Vagina (tissue), 2 donors: ENCODE data around the gene MS4A12. TPM values are rescaled to one million over a fixed set of nuclear protein-coding genes. Genes with fewer than 3 reads are reported as not detected.

Source experiments
- DNase-seq, 2 donors: peaks; one replicate each; pipeline ENCODE4 v3.0.0-alpha.2; 2017; ENCODE audit errors: extremely low spot score in 2 of 2
- H3K27ac ChIP-seq: fragments of 200-600 bp; sonication (generic); one replicate; pipeline ENCODE4 v1.5.1; 2019
- H3K27me3 ChIP-seq: fragments of 200-600 bp; sonication (generic); one replicate; pipeline ENCODE4 v1.5.1; 2019
- H3K36me3 ChIP-seq, 2 donors: fragments of 200-600 bp; sonication (generic); one replicate each; pipeline ENCODE4 v1.5.1; 2017 to 2019
- H3K4me1 ChIP-seq: fragments of 200-600 bp; sonication (generic); one replicate; pipeline ENCODE4 v1.5.1; 2019
- H3K4me3 ChIP-seq, 2 donors: fragments of 200-600 bp; sonication (generic); 1 replicate in 1 of 2; 2 replicates in 1 of 2; pipeline ENCODE4 v1.5.1; 2016 to 2019
- H3K9me3 ChIP-seq: fragments of 200-600 bp; sonication (generic); one replicate; pipeline ENCODE4 v1.5.1; 2019
- CTCF ChIP-seq, 3 experiments: fragments of 450-650 bp in 2 of 3; fragments of 200-600 bp in 1 of 3; sonication (generic) in 1 of 3; IDR thresholded peaks; one replicate each; pipeline ENCODE4 v1.5.1; 2017 to 2019; ENCODE audit warnings: antibody characterized with exemption in 3 of 3, mild to moderate bottlenecking in 2 of 3, moderate library complexity in 2 of 3
- POLR2A ChIP-seq, 2 donors: fragments of 450-650 bp; IDR thresholded peaks; one replicate each; pipeline ENCODE4 v1.6.1; 2017; ENCODE audit warnings: antibody characterized with exemption in 2 of 2, mild to moderate bottlenecking in 2 of 2, moderate library complexity in 2 of 2
- POLR2AphosphoS5 ChIP-seq, 2 donors: sonication (generic); formaldehyde crosslinking; IDR thresholded peaks; one replicate each; pipeline ENCODE4 v1.9.0; 2017; ENCODE audit warnings: antibody characterized with exemption in 2 of 2, mild to moderate bottlenecking in 2 of 2, low read depth in 1 of 2; ENCODE audit not compliant: insufficient read depth in 1 of 2
- intact Hi-C: fragments of 100-400 bp; cut with DNase I; formaldehyde crosslinking; loops from one replicate; pipeline ENCODE4 v1.15.1; 2023
- total RNA-seq: library from RNA; depleted of rRNA; stranded (reverse); fragments of >200 nt; gene quantifications from one replicate; pipeline ENCODE4 v1.2.3, GENCODE V29; 2016

MS4A12 gene
- total RNA-seq, 1 donor from 2014 or later = not detected

GRCh38 chr11:60511393-60511792 is 18.8 kb downstream of the MS4A12 start:
- Histone ChIP-seq H3K27ac (no peak overlapping the region), H3K4me1 (no peaks in the 10 kb centered on the region), H3K36me3 (no peaks in the 10 kb centered on the region), H3K9me3 (no peaks in the 10 kb centered on the region), H3K4me3 (no peak overlapping the region), H3K27me3 (no peaks in the 10 kb centered on the region)
- intact Hi-C loops = no loop called here
- TF ChIP-seq CTCF (IDR thresholded peaks at IDR 0.05) = no peak
- DNase-seq = no peak

- Histone ChIP-seq H3K9me3 (no peaks in the 10 kb centered on the region), H3K27ac (no peak overlapping the region), H3K27me3 (no peaks in the 10 kb centered on the region), H3K36me3 (no peaks in the 10 kb centered on the region), H3K4me1 (no peaks in the 10 kb centered on the region), H3K4me3 (no peak overlapping the region)
- intact Hi-C loops = no loop called here
- DNase-seq = no peak
- no peak for TF ChIP-seq CTCF (IDR thresholded peaks at IDR 0.05)
- no peak for TF ChIP-seq POLR2A (IDR thresholded peaks at IDR 0.05)
- no peak for TF ChIP-seq POLR2AphosphoS5 (IDR thresholded peaks at IDR 0.05; ENCODE audit: insufficient read depth in 1 of 2, low read depth in 1 of 2)
Measured at GRCh38 chr11:60512651-60513225, 20.2 kb downstream of the MS4A12 start.

GRCh38 chr11:60513496-60514460 is 21.2 kb downstream of the MS4A12 start:
- Histone ChIP-seq H3K4me1 (no peaks in the 10 kb centered on the region), H3K9me3 (no peaks in the 10 kb centered on the region), H3K27ac (no peak overlapping the region), H3K4me3 (no peak overlapping the region), H3K36me3 (no peaks in the 10 kb centered on the region), H3K27me3 (no peaks in the 10 kb centered on the region)
- no peak for DNase-seq
- no peak for TF ChIP-seq POLR2AphosphoS5 (IDR thresholded peaks at IDR 0.05; ENCODE audit: insufficient read depth in 1 of 2, low read depth in 1 of 2)
- no peak for TF ChIP-seq CTCF (IDR thresholded peaks at IDR 0.05)
- TF ChIP-seq POLR2A (IDR thresholded peaks at IDR 0.05) = no peak
- intact Hi-C loops = no loop called here

DNA sequence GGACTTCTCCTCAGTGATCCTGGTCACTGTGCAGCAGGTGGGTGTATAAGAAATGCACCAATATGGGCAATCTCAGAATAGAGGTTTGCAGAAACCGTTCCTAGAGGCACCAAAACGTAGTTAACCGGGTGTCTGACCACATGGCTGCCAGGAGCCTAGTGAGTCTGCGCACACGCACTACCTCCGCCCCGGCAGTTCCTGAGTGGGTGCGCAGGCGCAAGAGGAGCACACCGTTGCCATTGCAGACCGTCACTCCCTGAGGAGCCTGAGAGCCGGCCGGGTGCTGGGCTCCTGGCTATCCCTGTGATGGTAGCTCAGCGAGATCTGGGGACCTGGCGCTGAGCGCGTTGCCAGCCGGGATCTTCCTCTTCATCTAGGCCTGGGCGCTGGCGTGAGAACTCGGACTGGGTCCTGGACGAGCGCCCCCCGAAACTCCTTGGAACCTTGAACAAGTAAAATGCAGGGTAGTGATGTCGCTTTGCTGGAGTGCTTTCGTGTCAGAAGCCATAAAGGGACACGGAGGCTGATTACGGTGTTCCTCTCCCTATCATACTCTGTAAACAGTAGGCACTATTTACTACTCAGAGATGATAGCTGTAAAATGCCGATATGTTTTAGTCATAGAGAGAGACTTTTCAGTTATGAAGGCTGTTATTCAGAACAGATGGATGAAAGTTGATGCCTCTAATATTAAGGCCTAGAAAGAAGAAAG is 22.7 kb downstream of the MS4A12 start, which contains the start of gene MS4A13:
Gene MS4A13 (plus strand): TSS at position 249 of the 712 bp plus-strand sequence. CDS start 2,692 bp downstream, outside the sequence.
- H3K27me3 ChIP-seq = no peaks in the 10 kb centered on the region
- no peak for TF ChIP-seq POLR2A (IDR thresholded peaks at IDR 0.05)
- H3K4me1 ChIP-seq = no peaks in the 10 kb centered on the region
- intact Hi-C loops = no loop called here
- no peak within 1 kb of the TSS for H3K27ac ChIP-seq
- H3K4me3 ChIP-seq = no peak within 1 kb of the TSS
- H3K36me3 ChIP-seq = no peaks in the 10 kb centered on the region
- no peak for DNase-seq
- no peaks in the 10 kb centered on the region for H3K9me3 ChIP-seq

- H3K36me3 ChIP-seq = no peaks in the 10 kb centered on the region
- no peak overlapping the region for H3K27ac ChIP-seq
- TF ChIP-seq POLR2AphosphoS5 (IDR thresholded peaks at IDR 0.05; ENCODE audit: insufficient read depth in 1 of 2, low read depth in 1 of 2) (no peak), CTCF (IDR thresholded peaks at IDR 0.05) (no peak), POLR2A (IDR thresholded peaks at IDR 0.05) (no peak)
- no peaks in the 10 kb centered on the region for H3K27me3 ChIP-seq
- H3K9me3 ChIP-seq = no peaks in the 10 kb centered on the region
- intact Hi-C loops = no loop called here
- no peak overlapping the region for H3K4me3 ChIP-seq
- no peak for DNase-seq
- no peaks in the 10 kb centered on the region for H3K4me1 ChIP-seq
Measured at GRCh38 chr11:60528465-60528864, 35.9 kb downstream of the MS4A12 start.
